ENCODE measurements around the gene COL1A1. TPM values are rescaled to one million over a fixed set of nuclear protein-coding genes. Genes with fewer than 3 reads are reported as not detected.
A peak's percentile ranks its signal among the peaks of the same experiment; 100 is the strongest.

COL1A1 gene
- total RNA-seq, 1 experiment from 2014 or later: 23.4 TPM

DNA sequence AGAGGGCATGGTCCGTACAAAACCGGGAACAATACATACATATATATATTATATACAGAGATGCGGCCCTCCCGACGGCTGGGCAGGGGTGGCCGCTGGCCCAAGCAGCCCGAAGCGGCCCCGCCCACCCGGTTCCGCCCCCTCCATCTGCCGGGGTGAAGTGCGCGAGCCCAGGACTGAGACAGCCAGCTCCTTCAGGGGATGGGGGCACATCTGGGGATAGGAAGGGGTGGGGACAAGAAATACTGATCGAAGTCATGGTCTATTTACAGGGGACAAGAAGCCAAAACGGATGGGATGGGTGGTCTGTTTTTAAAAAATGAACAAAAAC lies 67.7 kb downstream of the COL1A1 start:
- peaks cover 12% of the 10 kb centered on the region for H3K36me3 ChIP-seq (ENCODE audit: control insufficient read depth, insufficient read depth, low read length)
- H3K4me1 ChIP-seq: peaks cover 23% of the 10 kb centered on the region
- TF ChIP-seq, protein P1, sequence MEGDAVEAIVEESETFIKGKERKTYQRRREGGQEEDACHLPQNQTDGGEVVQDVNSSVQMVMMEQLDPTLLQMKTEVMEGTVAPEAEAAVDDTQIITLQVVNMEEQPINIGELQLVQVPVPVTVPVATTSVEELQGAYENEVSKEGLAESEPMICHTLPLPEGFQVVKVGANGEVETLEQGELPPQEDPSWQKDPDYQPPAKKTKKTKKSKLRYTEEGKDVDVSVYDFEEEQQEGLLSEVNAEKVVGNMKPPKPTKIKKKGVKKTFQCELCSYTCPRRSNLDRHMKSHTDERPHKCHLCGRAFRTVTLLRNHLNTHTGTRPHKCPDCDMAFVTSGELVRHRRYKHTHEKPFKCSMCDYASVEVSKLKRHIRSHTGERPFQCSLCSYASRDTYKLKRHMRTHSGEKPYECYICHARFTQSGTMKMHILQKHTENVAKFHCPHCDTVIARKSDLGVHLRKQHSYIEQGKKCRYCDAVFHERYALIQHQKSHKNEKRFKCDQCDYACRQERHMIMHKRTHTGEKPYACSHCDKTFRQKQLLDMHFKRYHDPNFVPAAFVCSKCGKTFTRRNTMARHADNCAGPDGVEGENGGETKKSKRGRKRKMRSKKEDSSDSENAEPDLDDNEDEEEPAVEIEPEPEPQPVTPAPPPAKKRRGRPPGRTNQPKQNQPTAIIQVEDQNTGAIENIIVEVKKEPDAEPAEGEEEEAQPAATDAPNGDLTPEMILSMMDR (IDR thresholded peaks at IDR 0.05; ENCODE audit: insufficient read depth in 1 of 2, low read depth in 1 of 2, low read length in 1 of 2, severe bottlenecking in 1 of 2, unreplicated experiment in 1 of 2): no peak
- no peaks in the 10 kb centered on the region for H3K9me3 ChIP-seq
- H3K27ac Mint-ChIP-seq (ENCODE audit: unreplicated experiment): peak overlapping the region; percentile 29
- no peaks in the 10 kb centered on the region for H3K27me3 ChIP-seq (replicated peaks; ENCODE audit: control insufficient read depth, insufficient read depth, low read length)
- CTCF ChIA-PET: interaction anchor here (0.5 to 2.6 kb wide), 4 partner anchors 16 to 272 kb away, joined by 3 to 8 read pairs (median 5); no protein-coding TSS in a partner anchor
- POLR2A ChIA-PET: no interaction called here
- H3K36me3 Mint-ChIP-seq (ENCODE audit: insufficient read depth, unreplicated experiment): peaks cover 60% of the 10 kb centered on the region
- H3K4me3 ChIP-seq (ENCODE audit: low read depth, low read length): no peak overlapping the region
- peaks cover 26% of the 10 kb centered on the region for H3K4me1 Mint-ChIP-seq (ENCODE audit: low read depth, unreplicated experiment)
- no peaks in the 10 kb centered on the region for H3K27me3 Mint-ChIP-seq (ENCODE audit: insufficient read depth, unreplicated experiment)
- no peak overlapping the region for H3K4me3 Mint-ChIP-seq (ENCODE audit: unreplicated experiment)
- no TSS peak for BruUV-seq (replicated peaks)
- no peaks in the 10 kb centered on the region for H3K9me3 Mint-ChIP-seq (ENCODE audit: unreplicated experiment)
- intact Hi-C loops (cut with micrococcal nuclease; ENCODE audit: unreplicated experiment): loop anchor here (2.0 to 5.0 kb wide), 2 partner anchors 13 to 166 kb away; partner anchors contain the start of gene DLX4
- no peak for DNase-seq

Other genes starting within 250 kb of the COL1A1 start
- 27.0 and 33.1 TPM in 2 replicates for gene DLX4, start 232.4 kb downstream of the COL1A1 start, total RNA-seq (2022)
- 3.9 and 4.9 TPM in 2 replicates for gene DLX3, start 206.4 kb downstream of the COL1A1 start, total RNA-seq (2022)
- 10.4 and 14.7 TPM in 2 replicates for gene ITGA3, start 145.5 kb downstream of the COL1A1 start, total RNA-seq (2022)
- gene PDK2, start 106.3 kb downstream of the COL1A1 start, total RNA-seq (2022): 10.5 and 15.2 TPM in 2 replicates
- 2.2 and 3.4 TPM in 2 replicates for gene SAMD14, start 71.5 kb downstream of the COL1A1 start, total RNA-seq (2022)
- 74.8 and 76.2 TPM in 2 replicates for gene PPP1R9B, start 51.0 kb downstream of the COL1A1 start, total RNA-seq (2022)
- gene SGCA, start 35.6 kb downstream of the COL1A1 start, total RNA-seq (2022): not detected in 2 replicates
- gene TMEM92, start 72.8 kb upstream of the COL1A1 start, total RNA-seq (2022): 14.6 and 14.8 TPM in 2 replicates
- 72.9 and 75.8 TPM in 2 replicates for gene XYLT2, start 144.5 kb upstream of the COL1A1 start, total RNA-seq (2022)
- gene MRPL27, start 171.6 kb upstream of the COL1A1 start, total RNA-seq (2022): 196 and 203 TPM in 2 replicates
- gene EME1, start 171.6 kb upstream of the COL1A1 start, total RNA-seq (2022): 43.5 and 48.5 TPM in 2 replicates
- gene LRRC59, start 195.9 kb upstream of the COL1A1 start, total RNA-seq (2022): 324 and 336 TPM in 2 replicates
- gene ACSF2, start 224.6 kb upstream of the COL1A1 start, total RNA-seq (2022): 135 and 161 TPM in 2 replicates

All from Caco-2 (cell line).